A204.1 (cell line): ENCODE results near the gene BLM.
"Not testable (repeated sequence)": the region's sequence is repeated elsewhere in the genome, so short reads cannot be mapped to it uniquely, and the experiment has no call there.

Experiments
- FAIRE-seq: peaks from 2 replicates; lab custom pipeline; 2012; peaks lifted over from hg19 to GRCh38; lab: Jason Lieb, UNC

The BLM gene

GRCh38 chr15:90822204-90822955, 105.2 kb downstream of the BLM start:
- no peak for FAIRE-seq

- no peak for FAIRE-seq
Observed at GRCh38 chr15:90823455-90823974, 106.4 kb downstream of the BLM start.

GRCh38 chr15:90825115-90825899, 108.2 kb downstream of the BLM start:
- not testable (repeated sequence) for FAIRE-seq

GRCh38 chr15:90826206-90826885, 109.2 kb downstream of the BLM start:
- FAIRE-seq = not testable (repeated sequence)

- no peak for FAIRE-seq
Observed at GRCh38 chr15:90826886-90827435, 109.8 kb downstream of the BLM start.

- FAIRE-seq = no peak
Observed at GRCh38 chr15:90828111-90828510, 111.0 kb downstream of the BLM start.

GRCh38 chr15:90829126-90829525, 112.0 kb downstream of the BLM start:
- FAIRE-seq = no peak

- no peak for FAIRE-seq
Observed at GRCh38 chr15:90829942-90830440, 112.8 kb downstream of the BLM start.

GRCh38 chr15:90834626-90835025, 117.5 kb downstream of the BLM start:
- FAIRE-seq = no peak

- FAIRE-seq = no peak
Observed at GRCh38 chr15:90836296-90836871, 119.2 kb downstream of the BLM start.

GRCh38 chr15:90837094-90837493, 119.9 kb downstream of the BLM start:
- FAIRE-seq = no peak

GRCh38 chr15:90838139-90838538, 121.0 kb downstream of the BLM start:
- FAIRE-seq = no peak

- no peak for FAIRE-seq
Observed at GRCh38 chr15:90838544-90838943, 121.4 kb downstream of the BLM start.

- FAIRE-seq = no peak
Observed at GRCh38 chr15:90839187-90840071, 122.3 kb downstream of the BLM start.

- no peak for FAIRE-seq
Observed at GRCh38 chr15:90840157-90840855, 123.2 kb downstream of the BLM start.

- no peak for FAIRE-seq
Observed at GRCh38 chr15:90840954-90841353, 123.8 kb downstream of the BLM start.

- FAIRE-seq = no peak
Observed at GRCh38 chr15:90844696-90845095, 127.5 kb downstream of the BLM start.

- no peak for FAIRE-seq
Observed at GRCh38 chr15:90845201-90845949, 128.2 kb downstream of the BLM start.

GRCh38 chr15:90849424-90849823, 132.3 kb downstream of the BLM start:
- FAIRE-seq = not testable (repeated sequence)
